EL (cell line): ENCODE measurements around the gene LGALS3BP.
A peak's percentile ranks its signal among the peaks of the same experiment; 100 is the strongest.

Experiments
- DNase-seq: peaks from one replicate; pipeline ENCODE4 v3.0.0-alpha.2; 2016

LGALS3BP gene

DNA sequence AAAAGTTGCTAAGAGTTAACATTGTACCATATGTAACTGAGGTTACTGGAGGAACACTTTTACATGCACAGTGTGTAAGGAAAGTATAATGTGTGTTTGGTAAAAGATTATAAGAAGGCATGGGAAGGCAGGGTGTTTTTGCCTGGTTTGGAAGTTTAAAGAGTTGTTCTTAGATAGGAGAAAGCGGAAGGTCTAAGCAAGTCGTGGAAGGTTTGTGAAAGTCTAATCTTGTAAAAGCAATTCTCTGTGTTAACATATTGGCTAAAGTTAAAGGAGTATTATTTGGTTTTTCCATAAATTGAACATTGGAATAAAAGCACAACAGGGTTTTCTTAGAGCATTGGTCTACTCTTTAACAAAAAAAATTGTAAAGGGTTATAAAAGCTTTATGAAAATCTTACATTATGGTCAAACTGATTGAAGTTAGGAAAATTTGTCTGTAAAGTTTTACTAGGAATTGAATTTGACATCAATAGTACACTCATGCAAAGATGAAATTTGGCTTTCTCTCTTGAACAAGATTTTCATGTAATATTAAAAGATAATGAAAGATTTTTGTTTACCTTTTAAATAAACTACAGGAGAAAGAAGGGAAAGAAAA, 34.5 kb upstream of the LGALS3BP start:
- no peak for DNase-seq

DNA sequence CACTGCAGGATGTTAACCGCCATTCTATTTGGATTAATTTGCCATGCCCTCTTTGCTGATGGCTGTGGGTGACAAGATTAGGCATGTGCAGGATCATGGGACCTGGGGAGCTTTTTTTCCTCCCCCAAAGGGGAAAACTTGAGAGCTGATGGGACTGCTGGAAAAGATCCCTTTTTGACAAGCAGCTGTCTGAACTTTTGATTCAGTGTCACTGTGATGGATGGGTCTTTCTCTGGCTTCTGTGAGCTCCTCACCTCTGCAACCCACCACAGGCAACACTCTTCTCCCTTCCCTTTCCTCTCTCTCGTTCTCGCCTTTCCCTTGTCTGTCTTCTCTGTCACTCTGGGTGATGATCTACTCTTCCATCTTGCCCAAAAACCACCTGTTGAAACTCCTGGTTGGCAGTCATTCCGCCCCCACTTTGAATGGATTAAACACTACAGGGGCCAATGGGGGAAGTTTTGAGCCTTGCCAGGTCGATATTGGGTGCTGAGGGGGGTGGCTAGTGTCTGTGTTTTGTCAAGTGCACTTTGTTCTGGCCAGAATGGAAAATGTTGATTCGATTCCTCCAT, 32.9 kb upstream of the LGALS3BP start:
- no peak for DNase-seq

DNA sequence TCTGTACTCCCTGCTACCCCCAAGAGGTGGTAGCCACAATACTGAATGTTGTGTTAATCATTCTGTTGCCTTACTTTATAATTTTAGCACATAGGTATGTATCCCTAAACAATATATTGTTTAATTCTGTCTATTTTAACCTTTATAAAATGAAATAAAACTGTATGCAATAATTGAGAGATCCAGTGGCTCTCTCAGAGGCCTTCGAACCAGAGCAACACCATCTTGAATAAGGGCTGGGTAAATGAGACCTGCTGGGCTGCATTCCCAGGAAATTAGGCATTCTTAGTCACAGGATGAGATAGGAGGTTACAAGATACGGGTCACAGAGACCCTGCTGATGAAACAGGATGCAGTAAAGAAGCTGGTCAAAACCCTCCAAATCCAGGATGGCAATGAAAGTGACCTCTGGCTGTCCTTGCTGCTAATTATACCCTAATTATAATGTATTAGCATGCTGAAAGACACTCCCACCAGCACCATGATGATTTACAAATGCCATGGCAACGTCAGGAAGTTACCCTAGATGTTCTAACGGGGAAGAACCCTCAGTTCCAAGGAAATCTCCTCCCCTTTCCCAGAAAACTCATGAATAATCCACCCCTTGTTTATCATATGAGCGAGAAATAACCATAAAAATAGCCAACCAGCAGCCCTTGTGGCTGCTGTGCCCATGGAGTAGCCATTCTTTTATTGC, 31.9 kb upstream of the LGALS3BP start:
- DNase-seq = peak; percentile 81

DNA sequence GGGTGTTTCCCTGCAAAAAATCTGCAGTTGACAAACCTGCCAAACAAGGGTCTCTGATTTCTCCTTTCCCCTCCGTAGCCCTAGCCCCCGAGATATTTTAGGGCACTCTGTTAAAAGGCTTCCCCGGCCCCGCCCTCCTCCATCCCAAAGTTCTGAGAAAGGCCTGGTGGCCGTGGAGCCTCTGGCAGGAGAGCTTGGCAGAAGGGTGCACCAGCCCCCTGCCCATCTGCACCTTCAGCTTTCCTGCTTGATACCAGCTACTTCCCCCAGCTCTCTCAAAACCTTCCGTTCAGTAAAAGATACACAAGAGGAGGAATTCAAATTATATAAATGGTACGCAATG, 30.6 kb upstream of the LGALS3BP start:
- DNase-seq = no peak

DNA sequence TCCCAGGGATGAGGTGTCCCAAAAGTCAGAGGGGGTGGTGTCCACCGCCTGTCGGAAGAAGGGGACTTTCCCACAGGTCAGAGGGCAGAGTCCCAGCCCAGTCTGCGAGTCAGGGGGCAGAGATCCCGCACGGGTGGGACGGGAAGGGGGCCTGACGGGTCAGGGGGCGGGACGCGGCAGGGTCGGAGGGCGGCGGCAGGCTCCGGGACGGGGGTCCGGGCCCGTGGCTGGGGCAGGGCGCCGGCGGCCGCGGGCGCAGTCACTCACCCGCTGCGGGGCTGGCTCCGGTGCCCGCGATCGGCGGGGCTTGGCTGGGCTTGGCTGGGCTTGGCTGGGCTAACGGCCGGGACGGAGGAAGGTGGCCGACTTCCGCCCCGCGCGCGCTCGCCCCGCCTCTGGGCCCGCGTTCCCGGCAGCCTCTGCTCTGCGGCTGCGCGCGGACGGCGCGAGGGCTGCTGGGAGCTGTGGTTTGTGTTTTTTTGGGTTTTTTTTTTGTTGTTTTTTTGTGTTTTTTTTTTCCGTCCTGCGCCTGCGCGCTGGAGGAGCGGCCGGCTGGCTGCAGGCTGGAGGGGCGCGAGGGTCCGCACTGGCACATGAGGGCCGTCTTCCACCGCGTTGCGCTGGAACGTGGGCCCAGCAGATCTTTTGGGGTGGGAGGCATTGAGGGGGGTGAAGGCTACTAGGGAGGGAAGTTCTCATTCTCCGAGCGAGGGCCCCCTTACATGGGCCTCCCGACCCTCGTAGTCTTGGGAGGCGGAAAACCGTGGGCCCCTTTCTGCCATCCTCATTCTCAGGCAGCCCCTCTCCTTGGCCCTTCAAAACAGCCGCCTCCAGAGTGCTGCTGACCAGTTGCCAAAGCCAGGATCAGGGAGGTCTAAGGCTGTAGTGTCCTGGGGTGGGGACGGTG, 29.9 kb upstream of the LGALS3BP start, which contains the start of gene CANT1:
CANT1 (minus strand) TSS at position 368 of the 907 bp plus-strand sequence. CDS start 12,142 bp downstream, outside the sequence.
- DNase-seq = peak; percentile 85

DNA sequence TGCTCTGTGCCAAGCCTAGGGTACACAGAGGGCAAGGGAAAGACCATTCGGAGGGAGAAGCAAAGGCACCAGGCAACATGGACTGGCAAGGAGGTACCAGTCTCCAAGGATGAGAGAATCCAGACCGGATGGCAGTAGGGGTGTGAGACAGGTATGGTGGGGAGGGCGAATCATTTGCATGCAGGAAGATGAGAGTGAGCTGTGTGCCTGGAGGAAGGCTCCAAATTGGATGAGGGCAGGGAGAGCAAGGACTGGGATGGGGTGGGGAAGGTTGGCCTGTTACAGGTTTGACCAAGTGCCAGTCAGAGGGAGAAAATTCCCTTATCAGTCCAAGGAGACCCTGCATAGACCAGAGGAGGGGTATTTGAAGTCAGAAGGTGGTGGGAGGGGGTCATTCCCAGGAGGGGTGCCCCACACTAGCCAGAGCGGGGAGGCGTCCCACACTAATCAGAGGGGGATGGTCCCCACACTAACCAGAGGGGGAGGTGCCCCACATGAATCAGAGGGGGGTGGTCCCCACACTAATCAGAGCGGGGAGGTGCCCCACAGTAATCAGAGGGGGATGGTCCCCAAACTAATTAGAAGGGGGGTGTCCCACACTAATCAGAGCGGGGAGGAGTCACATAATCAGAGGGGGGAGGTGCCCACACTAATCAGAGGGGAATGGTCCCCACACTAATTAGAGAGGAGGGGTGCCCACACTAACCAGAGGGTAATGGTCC, 29.1 kb upstream of the LGALS3BP start:
- DNase-seq = no peak

DNA sequence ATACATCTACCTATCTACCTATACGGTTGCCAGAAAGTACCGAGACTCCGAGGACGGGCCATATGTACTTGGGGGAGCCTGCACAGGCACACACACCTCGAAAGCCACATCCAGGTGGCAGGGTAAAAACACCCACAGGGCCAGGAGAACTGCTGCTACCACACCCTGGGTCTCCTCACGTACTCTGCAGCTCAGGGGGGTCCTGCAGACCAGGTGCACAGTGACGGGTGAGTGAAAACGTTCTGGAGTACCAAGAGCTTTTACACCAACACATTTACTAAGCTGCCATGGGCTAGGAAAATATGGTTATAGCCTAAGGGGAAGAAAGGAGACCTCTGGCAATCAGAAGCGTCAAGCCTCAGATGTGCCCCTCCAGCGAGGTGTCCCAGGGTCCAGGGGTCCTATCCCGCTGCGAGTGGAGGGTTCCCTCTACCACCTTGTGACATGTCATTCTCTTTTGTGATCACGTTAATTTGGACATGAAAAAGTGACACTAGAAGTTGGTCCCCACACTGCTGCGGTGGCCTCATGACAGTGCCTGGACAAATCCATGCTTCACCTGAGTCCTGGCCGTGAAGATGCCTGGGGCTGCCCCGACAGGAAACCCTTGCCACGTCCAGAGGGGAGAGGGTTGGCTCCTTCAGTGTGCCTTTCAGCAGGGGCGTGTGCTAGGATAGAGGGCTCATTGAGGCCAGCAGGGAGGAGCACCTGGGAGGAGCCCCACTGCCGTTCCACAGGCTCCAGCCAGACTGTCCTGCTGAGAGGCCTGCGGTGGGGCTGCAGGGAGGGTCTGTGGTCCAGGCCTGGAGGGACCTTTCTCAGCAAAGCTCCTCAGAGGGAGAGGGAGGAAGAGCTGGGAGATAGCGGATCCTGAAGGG, 28.0 kb upstream of the LGALS3BP start:
- no peak for DNase-seq

DNA sequence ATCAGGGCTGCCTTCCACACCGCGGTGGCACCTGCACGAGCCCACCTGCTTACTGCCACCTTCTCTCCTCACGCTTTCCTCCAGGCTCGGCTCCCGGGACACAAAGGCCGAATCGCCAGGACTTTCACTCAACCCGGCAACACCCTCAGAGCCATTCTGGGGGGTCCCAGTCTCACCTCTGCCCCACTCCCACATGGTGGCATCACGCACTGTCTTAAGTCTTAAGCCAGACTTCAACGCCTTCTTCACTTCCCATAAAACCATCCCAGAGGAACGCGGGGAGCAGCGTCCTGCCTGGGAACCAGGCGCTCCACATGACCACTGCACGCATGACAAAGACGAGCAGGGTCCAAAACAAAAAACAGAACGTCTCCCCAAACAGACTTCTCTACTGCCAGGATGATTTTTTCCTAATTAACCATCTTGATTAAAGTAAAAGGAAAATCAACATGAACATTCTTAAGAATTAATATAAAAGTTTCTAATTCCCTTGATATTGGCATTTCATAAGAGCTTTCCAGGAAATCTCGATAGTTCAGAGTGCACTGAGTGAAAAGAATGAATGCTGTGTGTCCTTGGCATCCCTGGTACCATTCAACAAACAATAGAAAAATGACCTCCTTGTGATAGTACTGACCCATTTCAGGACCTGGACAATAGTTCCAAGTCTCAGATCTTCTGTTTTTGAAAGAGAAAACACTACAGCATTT, 27.2 kb upstream of the LGALS3BP start:
- DNase-seq = no peak

DNA sequence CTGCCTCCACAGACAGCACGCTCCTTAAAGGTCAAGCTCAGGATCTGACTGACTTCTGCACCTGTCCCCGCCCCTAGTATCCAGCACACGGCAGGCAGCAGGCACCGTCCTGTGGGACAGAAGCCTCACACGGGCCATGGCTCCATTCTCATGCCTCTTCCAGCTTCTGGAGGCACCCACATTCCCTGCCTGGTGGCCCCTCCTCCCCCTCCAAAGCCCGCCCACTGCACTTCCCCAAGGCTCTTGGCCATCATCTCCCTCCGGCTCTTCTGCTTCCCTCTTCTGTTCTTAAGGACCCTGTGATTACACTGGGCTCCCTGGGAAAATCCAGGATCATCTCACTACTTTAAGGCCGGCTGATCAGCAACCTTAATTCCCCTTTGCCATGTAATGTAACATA, 26.3 kb upstream of the LGALS3BP start:
- no peak for DNase-seq

DNA sequence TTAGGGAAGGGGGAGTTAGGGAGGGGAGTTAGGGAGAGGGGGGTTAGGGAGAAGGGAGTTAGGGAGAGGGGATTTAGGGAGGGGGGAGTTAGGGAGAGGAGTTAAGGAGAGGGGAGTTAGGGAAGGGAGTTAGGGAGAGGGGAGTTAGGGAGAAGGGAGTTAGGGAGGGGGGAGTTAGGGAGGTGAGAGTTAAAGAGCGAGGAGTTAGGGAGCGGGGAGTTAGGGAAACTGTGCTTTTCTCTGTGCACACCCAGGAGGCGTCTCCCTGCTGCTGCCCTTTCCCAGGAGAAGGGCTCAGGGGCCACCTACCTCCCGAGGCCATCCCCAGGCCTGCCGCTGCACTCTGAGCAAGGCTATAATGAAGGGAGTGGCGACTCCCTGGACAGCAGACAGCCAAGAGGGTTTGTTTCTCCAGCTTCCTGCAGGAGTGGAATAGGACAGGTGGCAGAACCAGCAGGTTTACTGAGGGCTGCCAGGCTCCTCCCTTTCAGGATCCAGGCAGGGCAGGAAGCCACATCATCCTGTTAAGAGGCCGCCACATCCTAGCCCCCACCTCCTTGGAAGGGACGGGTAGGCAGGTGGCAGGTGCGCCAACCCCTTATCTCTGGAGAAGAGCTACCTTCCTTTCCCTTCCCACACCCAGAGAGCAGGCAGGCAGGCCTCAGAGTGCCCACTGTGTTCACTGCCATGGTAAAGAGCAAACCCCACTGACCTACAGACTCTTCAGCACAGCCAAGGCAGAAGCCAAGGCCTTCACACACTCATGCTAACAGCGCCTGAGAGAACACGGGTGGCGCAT, 25.5 kb upstream of the LGALS3BP start:
- DNase-seq = no peak

DNA sequence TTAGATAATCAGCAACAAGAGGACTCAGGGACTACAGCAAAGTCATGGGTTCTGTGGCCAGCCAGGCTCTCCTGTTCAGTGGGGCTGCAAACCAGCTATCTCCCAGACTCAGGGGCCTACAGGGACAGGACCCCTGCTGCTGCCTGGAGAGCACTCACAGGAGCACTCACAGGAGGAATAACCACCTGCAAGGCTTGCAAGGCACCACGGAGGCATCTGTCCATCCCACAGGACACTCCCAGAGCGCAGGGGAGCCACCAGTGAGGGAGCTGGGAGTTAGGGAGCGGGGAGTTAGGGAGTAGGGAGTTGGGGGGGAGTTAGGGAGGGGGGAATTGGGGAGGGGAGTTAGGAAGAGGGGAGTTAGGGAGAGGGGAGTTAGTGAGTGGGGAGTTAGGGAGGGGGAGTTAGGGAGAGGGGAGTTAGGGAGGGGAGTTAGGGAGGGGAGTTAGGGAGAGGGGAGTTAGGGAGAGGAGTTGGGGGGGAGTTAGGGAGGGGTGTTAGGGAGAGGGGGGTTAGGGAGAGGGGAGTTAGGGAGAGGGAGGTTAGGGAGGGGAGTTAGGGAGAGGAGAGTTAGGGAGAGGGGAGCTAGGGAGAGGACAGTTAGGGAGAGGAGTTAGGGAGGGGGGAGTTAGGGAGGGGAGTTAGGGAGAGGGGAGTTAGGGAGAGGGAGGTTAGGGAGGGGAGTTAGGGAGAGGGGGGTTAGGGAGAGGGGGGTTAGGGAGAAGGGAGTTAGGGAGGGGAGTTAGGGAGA, 24.1 kb upstream of the LGALS3BP start:
- DNase-seq = no peak

DNA sequence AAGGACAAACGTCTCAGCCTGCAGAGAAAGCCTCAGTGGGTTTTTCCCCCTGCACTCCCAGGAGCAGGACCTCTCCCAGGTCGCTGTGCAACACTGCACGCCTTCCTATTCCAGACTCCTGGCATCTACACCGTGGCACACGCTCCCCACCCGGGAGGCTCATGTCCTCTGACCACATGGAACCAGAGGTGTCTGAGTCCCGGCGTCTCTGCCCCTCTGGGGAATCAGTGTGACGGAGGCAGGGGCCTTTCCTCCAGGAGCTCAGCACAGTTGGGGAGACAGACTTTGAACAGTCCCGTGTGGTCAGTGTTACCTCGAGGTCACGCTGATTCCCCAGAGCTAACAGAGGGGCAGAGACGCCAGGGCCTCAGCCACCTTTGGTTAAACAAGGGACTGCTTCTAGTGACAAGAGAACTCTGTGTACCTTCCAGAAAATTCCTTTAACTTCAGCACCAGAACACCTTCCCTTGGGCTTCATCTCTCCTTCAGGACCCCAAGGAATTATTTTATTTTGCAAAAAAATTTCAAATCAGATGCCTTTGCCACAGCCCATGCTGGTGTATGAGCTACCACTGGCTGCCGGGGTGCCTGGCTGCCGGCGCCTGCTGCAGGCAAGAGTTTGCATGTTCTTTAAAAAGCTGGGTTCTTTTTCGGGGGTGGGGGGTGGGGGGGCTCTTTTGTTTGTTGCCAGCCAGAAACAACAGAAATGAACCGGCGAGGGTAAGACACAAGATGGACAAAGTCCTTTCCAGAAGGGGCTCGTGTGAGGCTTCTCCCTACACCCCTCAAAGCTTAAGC, 23.3 kb upstream of the LGALS3BP start:
- no peak for DNase-seq

DNA sequence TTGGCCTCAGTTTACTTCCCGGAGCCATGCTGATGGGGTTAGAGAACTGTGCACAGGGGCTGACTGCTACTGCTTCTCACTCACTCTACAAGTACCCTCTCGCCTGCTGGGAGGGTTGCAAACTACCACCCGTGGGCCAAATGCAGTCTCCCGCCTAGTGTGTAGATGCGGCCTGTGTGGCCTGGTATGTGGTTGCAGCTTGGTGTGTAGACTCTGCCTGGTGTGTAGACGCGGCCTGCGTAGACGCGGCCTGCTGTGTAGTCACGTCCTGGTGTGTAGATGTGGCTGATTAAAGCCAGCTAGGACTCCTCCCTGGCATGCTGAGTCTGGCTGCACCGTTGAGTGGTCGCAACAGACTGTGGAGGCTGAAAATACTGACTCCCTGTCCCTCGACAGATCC, 22.6 kb upstream of the LGALS3BP start:
- DNase-seq = no peak

DNA sequence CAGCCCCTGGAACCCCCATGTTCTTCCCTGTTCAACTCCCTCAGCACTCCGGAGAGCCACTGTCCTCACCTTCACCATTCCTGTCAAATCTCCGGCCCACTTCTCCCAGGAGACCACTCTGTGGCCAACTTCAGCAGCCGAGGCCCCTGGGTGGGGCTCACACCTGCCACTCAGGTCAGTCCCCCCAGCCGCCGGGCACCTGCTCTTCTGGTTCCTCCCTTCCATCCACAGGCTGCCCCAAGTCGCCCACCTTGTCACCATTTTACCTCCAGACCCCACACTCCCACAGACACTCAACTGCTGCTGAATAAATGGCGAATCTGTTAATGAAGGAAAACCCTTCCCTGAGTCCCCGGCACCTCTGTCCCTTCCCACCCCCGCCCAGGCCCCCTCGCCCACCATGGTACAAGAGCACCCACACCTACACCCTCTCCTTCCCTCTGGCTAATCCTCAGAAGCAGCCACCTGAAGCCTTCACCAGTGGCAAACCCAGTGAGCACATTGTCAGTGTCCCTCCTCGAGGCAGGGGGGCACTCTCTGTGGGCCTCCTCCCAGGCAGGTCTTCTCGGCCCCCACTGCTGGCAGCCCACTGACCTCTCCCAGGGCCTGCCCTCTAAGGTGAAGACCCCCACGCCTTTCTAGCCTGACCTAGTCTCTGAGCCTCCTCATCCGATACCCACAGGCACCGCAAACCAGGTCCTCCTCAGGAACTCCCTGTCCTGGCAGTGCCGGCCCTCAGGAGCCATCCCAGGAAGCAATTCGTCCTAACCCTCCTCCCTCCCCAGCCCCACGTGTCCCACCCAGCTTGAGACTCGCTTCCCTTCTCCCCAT, 21.7 kb upstream of the LGALS3BP start:
- no peak for DNase-seq

DNA sequence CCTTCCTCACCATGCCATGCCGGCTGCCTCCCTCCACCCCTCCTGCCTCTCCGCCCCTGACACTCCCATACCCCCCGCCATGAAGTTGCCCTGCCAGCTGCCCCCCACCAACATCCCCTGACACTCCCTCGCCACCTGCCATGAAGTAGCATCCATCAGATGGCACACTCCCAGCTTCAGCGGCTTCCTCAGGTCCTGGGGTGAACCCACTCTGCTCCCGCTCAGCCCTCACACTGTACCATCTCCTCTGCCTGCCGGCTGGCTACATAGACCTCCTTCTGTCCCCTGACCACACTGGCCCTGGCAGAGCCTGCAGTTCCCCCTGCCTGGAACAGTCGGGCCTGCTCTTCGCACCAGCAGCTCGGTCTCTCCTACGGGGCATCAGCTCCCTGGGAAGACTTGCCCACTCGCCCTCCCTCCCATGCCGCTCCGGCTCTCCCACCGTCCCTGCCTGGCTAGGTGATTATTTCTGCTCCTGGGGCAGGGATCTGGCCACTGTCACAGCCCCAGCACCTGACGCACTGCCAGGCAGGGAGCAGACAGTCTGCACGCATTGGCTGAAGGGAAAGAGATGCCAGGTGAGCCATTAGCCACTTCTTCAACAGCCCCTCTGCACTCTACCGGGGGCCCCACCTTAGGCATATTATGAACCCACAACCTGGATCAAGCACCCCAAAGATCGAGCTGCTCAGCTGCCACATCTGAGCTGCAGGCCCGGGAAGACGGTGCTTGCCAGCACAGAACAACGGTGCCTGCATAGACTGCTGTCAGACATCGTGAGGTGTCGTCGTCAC, 20.9 kb upstream of the LGALS3BP start:
- DNase-seq = no peak

DNA sequence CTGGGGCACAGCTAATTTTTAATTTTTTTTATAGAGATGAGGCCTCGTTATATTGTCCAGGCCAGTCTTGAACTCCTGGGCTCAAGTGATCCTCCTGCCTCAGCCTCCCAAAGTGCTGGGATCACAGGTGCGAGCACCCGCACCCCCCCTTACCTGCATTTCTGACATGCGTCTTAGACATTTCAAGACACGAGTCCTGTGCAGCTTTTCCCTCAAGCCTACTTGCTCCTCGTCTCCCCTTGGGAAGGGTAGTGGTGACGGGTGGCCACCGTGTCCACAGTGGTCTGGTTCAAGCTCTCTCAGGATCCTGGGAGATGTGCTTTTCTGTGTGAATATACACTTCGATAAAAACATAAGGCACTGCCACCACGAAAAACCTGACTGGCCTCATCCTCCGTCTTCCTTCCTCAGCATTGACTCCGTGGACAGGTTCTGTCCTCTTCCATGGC, 20.2 kb upstream of the LGALS3BP start:
- DNase-seq = no peak
